Measurements from ENCODE around the gene TOR3A. TPM values are rescaled to one million over a fixed set of nuclear protein-coding genes. Genes with fewer than 3 reads are reported as not detected.

The TOR3A gene
- polyA plus RNA-seq, 1 of the 3 experiments (the other 2 are of a cell fraction): 29.9 TPM

GRCh38 chr1:179081687-179082332 is at the start of gene TOR3A (continued):
- TF ChIP-seq CTCF (IDR thresholded peaks at IDR 0.05) (no peak), NFIC (IDR thresholded peaks at IDR 0.05; ENCODE audit: borderline replicate concordance) (no peak), RFX5 (IDR thresholded peaks at IDR 0.05; ENCODE audit: low read length) (no peak), IRF3 (IDR thresholded peaks at IDR 0.05; ENCODE audit: low read depth, low read length) (no peak), PBX3 (IDR thresholded peaks at IDR 0.05) (peak; percentile 54), GATA2 (CRISPR knock-in tag; IDR thresholded peaks at IDR 0.05) (no peak), RAD21 (IDR thresholded peaks at IDR 0.05; ENCODE audit: low read length) (no peak), EP300 (IDR thresholded peaks at IDR 0.05; ENCODE audit: borderline replicate concordance in 1 of 2, low read depth in 1 of 2, low read length in 1 of 2) (no peak), TCF12 (IDR thresholded peaks at IDR 0.05) (0 out of 2 replicates have a peak, but pooled peaks have one; percentile 3), SIN3A (IDR thresholded peaks at IDR 0.05; ENCODE audit: borderline replicate concordance, low read depth, low read length) (peak; percentile 58; the same call in 1 of the 2 replicates)

GRCh38 chr1:179034720-179035119 is 47.1 kb upstream of the TOR3A start:
- H3K4me1 ChIP-seq (ENCODE audit: control insufficient read depth in 1 of 2, insufficient read depth in 2 of 2, low read depth in 1 of 2, low read length in 1 of 2): peaks cover 5 to 32% of the 10 kb centered on the region in 2 experiments; a peak in 3 of 4 replicates
- no peak overlapping the region for H3K9ac ChIP-seq
- ChIA-PET CTCF (no interaction called here), POLR2A (no interaction called here)
- H3K27ac ChIP-seq (ENCODE audit: low read depth in 2 of 2, low read length in 1 of 2): peak overlapping the region; percentile 29 to 50; a peak in 2 of 4 replicates
- H3F3A ChIP-seq (replicated peaks; ENCODE audit: insufficient read depth): no peaks in the 10 kb centered on the region
- H3K27me3 ChIP-seq (ENCODE audit: insufficient read depth): no peaks in the 10 kb centered on the region
- no peak overlapping the region for H2AFZ ChIP-seq (ENCODE audit: low read depth)
- no peaks in the 10 kb centered on the region for H3K9me3 ChIP-seq
- 0 out of 2 replicates have a peak overlapping the region, but pooled peaks have one; percentile 9 for H3K4me2 ChIP-seq
- H3K4me3 ChIP-seq (ENCODE audit: low read depth in 2 of 2, low read length in 1 of 2): no peak overlapping the region
- H4K20me1 ChIP-seq (ENCODE audit: insufficient read depth): peaks cover 8% of the 10 kb centered on the region
- peaks cover 98% of the 10 kb centered on the region for H3K79me2 ChIP-seq (ENCODE audit: insufficient read depth)
- no peak for DNase-seq
- no peaks in the 10 kb centered on the region for H3K9me2 ChIP-seq
- 94% methylated on average over 1 of the region's 1 CpG for WGBS (ENCODE audit: low lambda C conversion rate)
- TF ChIP-seq PBX3 (IDR thresholded peaks at IDR 0.05) (no peak), USF2 (IDR thresholded peaks at IDR 0.05; ENCODE audit: borderline replicate concordance, low read depth, low read length) (no peak), TEAD4 (IDR thresholded peaks at IDR 0.05; ENCODE audit: borderline replicate concordance, insufficient read depth) (no peak)
- H3K36me3 ChIP-seq (replicated peaks in 1 of 2; ENCODE audit: control insufficient read depth in 1 of 2, insufficient read depth in 2 of 2, low read length in 1 of 2): no peaks in the 10 kb centered on the region
